CD4-positive, alpha-beta T cell treated with Interferon alpha-2 for 1 hour (primary cell): Measurements from ENCODE around the gene CCDC77.
"Not testable (repeated sequence)": the region's sequence is repeated elsewhere in the genome, so short reads cannot be mapped to it uniquely, and the experiment has no call there.

Source experiments
- DNase-seq, 2 donors: peaks; one replicate each; pipeline ENCODE4 v3.0.0-alpha.2; 2020 to 2022

CCDC77 gene

DNA sequence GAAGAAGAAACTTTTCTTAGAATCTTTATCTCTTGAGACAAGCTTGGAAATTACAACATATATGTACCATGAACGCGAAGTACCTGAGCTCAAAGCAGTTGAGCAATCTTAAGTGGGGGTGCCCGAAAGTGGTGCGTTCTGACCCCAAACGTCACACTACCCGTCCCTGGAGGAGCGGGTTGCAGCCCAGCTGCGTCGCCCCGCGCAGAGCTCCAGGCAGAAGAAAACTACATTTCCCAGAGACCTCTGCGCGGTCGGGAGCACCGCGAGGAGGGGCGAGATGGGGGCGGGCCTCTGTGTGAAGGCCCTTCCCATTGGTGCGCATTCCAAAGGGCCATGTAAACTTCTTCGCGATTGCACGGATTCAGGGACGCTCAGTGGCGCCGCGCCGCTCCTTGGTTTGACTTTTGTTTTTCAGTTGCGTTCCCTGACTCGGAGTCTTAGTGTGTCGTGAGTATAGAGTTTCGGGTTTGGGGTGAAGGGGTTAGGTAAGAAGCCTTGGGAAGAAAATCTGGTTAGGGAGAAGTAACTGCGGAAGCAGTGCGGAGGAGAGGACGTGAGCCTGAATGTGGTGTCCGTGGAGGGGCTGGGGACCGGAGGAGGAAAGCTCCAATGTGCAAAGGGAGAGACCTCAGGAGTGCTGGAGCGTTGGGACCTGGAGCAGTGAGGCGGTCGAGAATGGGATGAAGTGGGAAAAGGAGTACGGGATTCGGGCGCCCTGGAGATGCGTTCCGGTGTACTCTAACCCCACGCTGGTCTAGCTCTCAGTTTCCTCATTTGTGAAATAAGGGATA, at the start of gene CCDC77:
CCDC77 (plus strand) TSS at position 410 of the 794 bp plus-strand sequence. CDS start 7,740 bp downstream, outside the sequence.
- DNase-seq: peak; percentile 92 to 96

GRCh38 chr12:356276-356988, 45.0 kb upstream of the CCDC77 start:
- DNase-seq: no peak

- DNase-seq: no peak
Measured at GRCh38 chr12:359091-359490, 42.4 kb upstream of the CCDC77 start.

- DNase-seq: no peak
Measured at GRCh38 chr12:366820-367219, 34.6 kb upstream of the CCDC77 start.

DNA sequence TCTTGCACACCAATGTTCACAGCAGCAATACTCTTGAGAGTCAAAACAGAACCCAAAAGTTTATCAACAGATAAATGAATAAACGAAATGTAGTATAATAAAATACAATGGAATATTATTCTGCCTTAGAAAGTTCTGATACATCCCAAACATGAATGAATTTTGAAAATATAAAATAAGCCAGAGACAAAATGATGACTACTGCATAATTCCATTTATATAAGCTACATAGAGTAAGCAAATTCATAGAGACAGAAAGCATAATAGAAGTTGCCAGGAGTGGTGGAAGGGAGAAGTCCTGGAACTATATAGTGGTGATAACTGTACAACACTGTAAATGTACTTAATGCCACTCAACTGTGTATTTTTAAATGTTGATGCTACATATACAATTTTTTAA, 33.5 kb upstream of the CCDC77 start:
- no peak for DNase-seq

DNA sequence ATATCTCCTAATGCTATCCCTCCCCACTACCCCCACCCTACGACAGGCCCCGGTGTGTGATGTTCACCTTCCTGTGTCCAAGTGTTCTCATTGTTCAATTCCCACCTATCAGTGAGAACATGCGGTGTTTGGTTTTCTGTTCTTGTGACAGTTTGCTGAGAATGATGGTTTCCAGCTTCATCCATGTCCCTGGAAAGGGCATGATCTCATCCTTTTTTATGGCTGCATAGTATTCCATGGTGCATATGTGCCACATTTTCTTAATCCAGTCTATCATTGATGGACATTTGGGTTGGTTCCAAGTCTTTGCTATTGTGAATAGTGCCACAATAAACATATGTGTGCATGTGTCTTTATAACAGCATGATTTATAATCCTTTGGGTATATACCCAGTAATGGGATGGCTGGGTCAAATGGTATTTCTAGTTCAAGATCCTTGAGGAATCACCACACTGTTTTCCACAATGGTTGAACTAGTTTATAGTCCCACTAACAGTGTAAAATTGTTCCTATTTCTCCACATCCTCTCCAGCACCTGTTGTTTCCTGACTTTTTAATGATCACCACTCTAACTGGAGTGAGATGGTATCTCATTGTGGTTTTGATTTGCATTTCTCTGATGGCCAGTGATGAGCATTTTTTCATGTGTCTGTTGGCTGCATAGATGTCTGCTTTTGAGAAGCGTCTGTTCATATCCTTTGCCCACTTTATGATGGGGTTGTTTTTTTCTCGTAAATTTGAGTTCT, 30.5 kb upstream of the CCDC77 start:
- not testable (repeated sequence) for DNase-seq

DNA sequence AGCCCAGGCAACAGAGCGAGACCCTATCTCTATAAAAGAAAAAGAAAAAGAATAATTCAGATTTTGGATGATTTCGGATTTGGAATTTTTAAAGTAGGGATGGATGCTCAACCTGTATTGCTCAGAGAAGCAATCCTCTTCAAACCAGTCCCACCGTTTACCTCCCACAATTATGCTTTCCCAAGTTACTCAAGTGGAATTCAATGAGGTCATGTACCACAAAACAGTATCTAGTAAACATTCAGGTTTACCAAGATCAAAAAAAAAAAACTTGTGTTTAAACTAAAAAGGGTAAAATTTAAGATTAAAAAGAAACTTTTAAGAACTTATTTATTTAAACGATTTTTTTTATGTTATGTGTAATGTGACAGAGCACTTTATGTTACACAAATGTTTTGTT, 14.8 kb upstream of the CCDC77 start:
- DNase-seq: no peak

DNA sequence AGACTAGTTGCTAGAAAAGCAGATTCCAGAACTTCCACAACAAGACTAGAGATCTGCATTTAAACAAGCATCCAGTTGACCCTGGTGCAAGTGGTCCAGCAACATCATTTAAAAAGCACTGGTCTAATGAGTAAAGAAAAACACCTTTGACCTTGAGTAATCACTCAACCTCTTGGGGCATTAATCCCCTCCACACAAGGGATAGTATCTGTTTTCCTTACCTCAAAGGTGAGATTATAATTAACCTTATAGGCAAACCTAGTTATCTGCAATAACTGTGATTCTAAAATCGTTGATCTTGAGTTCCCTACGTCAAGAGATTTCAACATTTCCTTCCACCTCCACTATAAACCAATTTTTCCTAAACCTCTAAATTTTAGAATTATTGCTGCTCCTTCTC, 13.4 kb upstream of the CCDC77 start:
- no peak for DNase-seq

GRCh38 chr12:388541-389141, 12.8 kb upstream of the CCDC77 start:
- peak; percentile 41 to 66 for DNase-seq

DNA sequence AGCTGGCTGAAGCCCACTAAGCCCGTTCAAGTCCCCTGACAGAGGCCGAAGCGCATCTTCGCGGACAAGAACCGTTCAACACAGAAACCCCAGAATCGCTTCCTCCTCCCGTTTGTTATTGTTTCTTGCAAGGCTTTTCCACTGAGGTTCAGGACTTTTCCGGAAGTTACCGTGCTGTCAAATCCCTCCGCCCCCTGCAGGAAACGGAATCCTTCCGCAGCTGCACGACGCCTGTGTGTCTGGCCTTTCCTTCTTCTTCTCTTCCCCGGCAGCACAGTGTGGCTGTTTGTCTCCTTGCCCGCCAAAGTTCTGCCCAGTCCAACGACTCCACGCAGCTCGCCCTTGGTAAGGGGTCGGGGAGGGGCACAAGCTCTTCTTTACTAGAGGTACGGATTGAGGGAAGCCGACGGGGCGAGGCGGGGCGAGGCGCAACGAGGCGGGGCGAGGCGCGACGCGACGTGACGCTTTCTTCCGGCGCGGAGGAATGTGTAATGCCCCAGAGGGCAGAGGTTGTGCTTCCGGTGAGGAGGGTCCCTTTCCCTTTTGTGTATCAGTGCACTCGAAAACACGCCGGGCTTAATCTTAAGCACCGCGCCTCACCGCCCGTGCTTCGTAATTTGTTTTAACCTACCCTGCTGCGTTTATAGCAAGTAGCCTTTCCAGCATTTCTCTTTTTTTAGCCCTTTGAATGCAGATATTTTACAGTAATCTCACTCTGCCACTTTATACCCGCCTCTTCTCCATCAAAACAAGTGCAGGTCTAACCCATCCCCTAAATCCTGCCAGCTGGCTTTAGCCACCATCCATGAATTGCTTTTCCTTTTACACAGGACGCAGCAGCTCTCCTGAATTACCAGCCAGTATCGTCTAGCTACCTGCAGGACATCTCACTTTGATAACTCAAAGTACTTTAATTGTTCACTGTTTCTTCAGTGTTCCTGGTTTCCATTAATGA, 12.0 kb upstream of the CCDC77 start, which contains the start of gene KDM5A:
KDM5A (minus strand) TSS at position 179 of the 955 bp plus-strand sequence. CDS start 229 bp downstream, outside the sequence.
- peak; percentile 90 to 94 for DNase-seq

DNA sequence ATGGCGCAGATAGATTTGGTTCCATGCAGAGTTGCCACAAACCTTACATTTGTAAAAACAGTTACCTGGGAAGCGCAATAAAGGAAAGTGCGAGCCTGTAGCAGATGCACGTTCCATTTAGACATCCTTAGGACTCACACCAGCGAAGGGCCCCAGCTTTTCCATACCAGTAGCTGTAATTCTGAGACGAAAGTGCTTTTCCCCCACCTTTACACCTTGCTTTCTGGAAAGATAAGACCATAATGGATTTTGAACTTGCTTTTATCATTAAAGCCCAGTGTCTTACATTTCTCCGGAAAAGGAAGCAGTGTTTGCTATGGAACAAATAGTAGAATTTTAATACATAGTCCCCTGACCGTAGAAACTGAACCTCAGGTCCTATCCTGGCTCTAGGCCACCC, 616 bp upstream of the CCDC77 start:
- DNase-seq: no peak

DNA sequence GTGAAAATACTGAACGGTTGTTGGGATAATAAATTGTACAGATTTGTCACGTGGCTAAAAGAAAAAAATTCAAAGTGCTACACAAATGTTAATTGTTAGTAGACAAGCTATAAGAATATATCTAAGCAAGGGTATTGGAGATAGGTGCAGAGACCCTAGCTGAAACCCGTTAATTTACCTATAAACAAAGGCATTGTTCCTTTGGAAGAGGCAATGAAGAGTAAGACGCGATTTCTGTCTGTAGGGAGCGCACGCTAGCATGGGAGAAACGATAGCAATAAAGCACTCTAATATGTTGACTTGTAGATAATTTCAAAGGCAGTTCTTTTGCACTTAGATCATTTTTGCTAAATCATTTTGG, 565 bp downstream of the CCDC77 start:
- DNase-seq: no peak

- DNase-seq: no peak
Measured at GRCh38 chr12:414859-415258, 13.4 kb downstream of the CCDC77 start.

GRCh38 chr12:418432-418831, 17.0 kb downstream of the CCDC77 start:
- DNase-seq: no peak

GRCh38 chr12:422526-422925, 21.1 kb downstream of the CCDC77 start:
- DNase-seq: no peak

GRCh38 chr12:435737-436136, 34.3 kb downstream of the CCDC77 start:
- DNase-seq: not testable (repeated sequence)

- DNase-seq: peak; percentile 15 to 60
Measured at GRCh38 chr12:442235-442884, 40.9 kb downstream of the CCDC77 start.

- no peak for DNase-seq
Measured at GRCh38 chr12:447141-447540, 45.7 kb downstream of the CCDC77 start.

DNA sequence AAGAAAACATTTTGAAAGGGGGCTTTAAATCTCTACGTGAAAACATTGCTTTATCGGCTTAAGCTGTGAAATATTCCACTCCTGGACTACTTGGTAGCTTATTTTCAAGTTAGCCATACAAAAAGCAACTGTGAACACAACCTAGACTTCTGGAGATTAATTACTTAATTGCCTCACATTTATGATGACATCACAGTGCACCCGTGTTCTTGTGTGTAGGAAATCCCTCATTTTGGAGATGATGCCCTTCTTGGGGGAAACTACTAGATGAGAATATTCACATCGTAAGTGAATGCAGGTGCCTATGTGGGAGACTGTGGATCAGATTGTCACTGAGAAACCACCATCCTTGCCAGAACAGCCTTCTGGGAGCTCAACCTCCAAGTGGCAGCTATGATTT, 47.8 kb downstream of the CCDC77 start:
- DNase-seq: no peak

- no peak for DNase-seq
Measured at GRCh38 chr12:450438-450837, 49.0 kb downstream of the CCDC77 start.

DNA sequence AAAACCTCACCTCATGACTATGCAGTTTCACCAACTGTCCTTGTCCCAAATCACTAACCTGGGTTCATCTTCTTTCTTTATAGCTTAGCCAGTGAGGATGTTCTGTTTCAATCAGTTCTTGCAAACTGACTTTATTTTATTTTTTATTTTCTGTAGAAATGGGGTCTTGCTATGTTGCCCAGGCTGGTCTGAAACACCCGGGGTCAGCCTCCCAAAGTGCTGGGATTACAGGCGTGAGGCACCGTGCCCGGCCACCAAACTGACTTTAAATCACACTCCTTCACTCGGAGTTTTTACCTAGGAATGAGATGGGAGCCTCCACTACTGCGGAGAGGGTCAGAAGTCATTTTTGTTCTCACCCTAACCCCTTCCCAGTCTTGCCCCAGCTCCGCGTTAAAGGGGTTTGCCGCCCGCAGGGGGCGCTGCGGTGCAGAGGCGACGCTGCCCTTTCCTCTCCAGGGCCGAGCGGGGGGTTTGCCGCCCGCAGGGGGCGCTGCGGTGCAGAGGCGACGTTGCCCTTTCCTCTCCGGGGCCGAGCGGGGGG, 51.3 kb downstream of the CCDC77 start:
- DNase-seq: peak; percentile 18 to 65
